Measurements from ENCODE around the gene COBL. TPM values are rescaled to one million over a fixed set of nuclear protein-coding genes. Genes with fewer than 3 reads are reported as not detected.

COBL gene
- polyA plus RNA-seq, 1 donor (not counting 4 experiments of a cell fraction or from before 2014, with no cell fraction given), result 4.5 TPM

- Histone ChIP-seq H3K36me3 (ENCODE audit: control insufficient read depth in 2 of 2, extremely low read depth in 1 of 2, insufficient read depth in 2 of 2, low read length in 2 of 2) (no peaks in the 10 kb centered on the region), H3K9me3 (ENCODE audit: control insufficient read depth, low read depth, low read length) (no peaks in the 10 kb centered on the region), H3K4me1 (ENCODE audit: control insufficient read depth, extremely low read depth, insufficient read depth, low read length) (no peaks in the 10 kb centered on the region), H3K79me2 (ENCODE audit: control insufficient read depth, insufficient read depth, low read length) (no peaks in the 10 kb centered on the region), H3K4me2 (ENCODE audit: control insufficient read depth, extremely low read depth, insufficient read depth, low read depth, low read length) (no peak overlapping the region), H2AFZ (ENCODE audit: control insufficient read depth, low read length) (no peak overlapping the region), H3K4me3 (ENCODE audit: control insufficient read depth in 2 of 3, extremely low read depth in 1 of 3, insufficient read depth in 2 of 3, low read depth in 1 of 3, low read length in 3 of 3) (no peak overlapping the region), H3K9me1 (ENCODE audit: control insufficient read depth, extremely low read depth, insufficient read depth, low read length) (no peaks in the 10 kb centered on the region), H4K20me1 (ENCODE audit: control insufficient read depth, extremely low read depth, insufficient read depth, low read length) (no peaks in the 10 kb centered on the region), H3K27ac (ENCODE audit: control insufficient read depth, insufficient read depth, low read length) (no peak overlapping the region), H3K9ac (ENCODE audit: control insufficient read depth, extremely low read depth, insufficient read depth, low read length) (no peak overlapping the region), H3K27me3 (ENCODE audit: control insufficient read depth, extremely low read depth, insufficient read depth, low read length) (no peaks in the 10 kb centered on the region)
- dilution Hi-C loops (cut with MboI; ENCODE audit: extremely low pct_ligation_motif_present, low sequenced_read_pairs), result no loop called here
- no peak for DNase-seq (ENCODE audit: low read depth, low spot score)
- TF ChIP-seq CTCF (optimal IDR thresholded peaks at IDR 0.05 in 1 of 3, IDR thresholded peaks at IDR 0.05 in 1 of 3, conservative IDR thresholded peaks at IDR 0.05 in 1 of 3; ENCODE audit: extremely low read depth in 1 of 3, insufficient read depth in 2 of 3, low read length in 3 of 3) (no peak), EZH2 (IDR thresholded peaks at IDR 0.05; ENCODE audit: low read length) (no peak)
- no peak for FAIRE-seq
Measured at GRCh38 chr7:51270965-51271364, 45.6 kb downstream of the COBL start.

GRCh38 chr7:51269911-51270310 lies 46.7 kb downstream of the COBL start:
- FAIRE-seq, result no peak
- H3K9ac ChIP-seq (ENCODE audit: control insufficient read depth, extremely low read depth, insufficient read depth, low read length), result no peak overlapping the region
- H3K4me3 ChIP-seq (ENCODE audit: control insufficient read depth in 2 of 3, extremely low read depth in 1 of 3, insufficient read depth in 2 of 3, low read depth in 1 of 3, low read length in 3 of 3), result no peak overlapping the region
- no peaks in the 10 kb centered on the region for H3K27me3 ChIP-seq (ENCODE audit: control insufficient read depth, extremely low read depth, insufficient read depth, low read length)
- H4K20me1 ChIP-seq (ENCODE audit: control insufficient read depth, extremely low read depth, insufficient read depth, low read length), result no peaks in the 10 kb centered on the region
- no peak overlapping the region for H3K27ac ChIP-seq (ENCODE audit: control insufficient read depth, insufficient read depth, low read length)
- H3K4me1 ChIP-seq (ENCODE audit: control insufficient read depth, extremely low read depth, insufficient read depth, low read length), result no peaks in the 10 kb centered on the region
- no peaks in the 10 kb centered on the region for H3K36me3 ChIP-seq (ENCODE audit: control insufficient read depth in 2 of 2, extremely low read depth in 1 of 2, insufficient read depth in 2 of 2, low read length in 2 of 2)
- dilution Hi-C loops (cut with MboI; ENCODE audit: extremely low pct_ligation_motif_present, low sequenced_read_pairs), result no loop called here
- H3K9me1 ChIP-seq (ENCODE audit: control insufficient read depth, extremely low read depth, insufficient read depth, low read length), result no peaks in the 10 kb centered on the region
- no peak for DNase-seq (ENCODE audit: low read depth, low spot score)
- no peak overlapping the region for H2AFZ ChIP-seq (ENCODE audit: control insufficient read depth, low read length)
- TF ChIP-seq CTCF (optimal IDR thresholded peaks at IDR 0.05 in 1 of 3, IDR thresholded peaks at IDR 0.05 in 1 of 3, conservative IDR thresholded peaks at IDR 0.05 in 1 of 3; ENCODE audit: extremely low read depth in 1 of 3, insufficient read depth in 2 of 3, low read length in 3 of 3) (no peak), EZH2 (IDR thresholded peaks at IDR 0.05; ENCODE audit: low read length) (no peak)
- H3K79me2 ChIP-seq (ENCODE audit: control insufficient read depth, insufficient read depth, low read length), result no peaks in the 10 kb centered on the region
- no peaks in the 10 kb centered on the region for H3K9me3 ChIP-seq (ENCODE audit: control insufficient read depth, low read depth, low read length)
- no peak overlapping the region for H3K4me2 ChIP-seq (ENCODE audit: control insufficient read depth, extremely low read depth, insufficient read depth, low read depth, low read length)
